CMK (cell line): ENCODE measurements around the gene ZNF850.

Experiments
- DNase-seq: peaks from one replicate; pipeline ENCODE4 v3.0.0-alpha.2; 2010; ENCODE audit warnings: low read depth

ZNF850 gene

GRCh38 chr19:36688058-36688457 lies 84.5 kb downstream of the ZNF850 start:
- no peak for DNase-seq

- peak; percentile 94 for DNase-seq
Measured at GRCh38 chr19:36687214-36688056, 85.2 kb downstream of the ZNF850 start, which contains the start of gene ZNF567. Gene ZNF567 (plus strand): TSS chr19:36687612. CDS start chr19:36694868, 7,256 bp downstream.

GRCh38 chr19:36686365-36687213 lies 86.0 kb downstream of the ZNF850 start:
- no peak for DNase-seq

- DNase-seq, result no peak
Measured at GRCh38 chr19:36685835-36686234, 86.8 kb downstream of the ZNF850 start.

GRCh38 chr19:36679455-36679854 lies 93.2 kb downstream of the ZNF850 start:
- no peak for DNase-seq

- DNase-seq, result no peak
Measured at GRCh38 chr19:36674201-36674600, 98.4 kb downstream of the ZNF850 start.

GRCh38 chr19:36672368-36672767 lies 100.2 kb downstream of the ZNF850 start:
- DNase-seq, result no peak

- no peak for DNase-seq
Measured at GRCh38 chr19:36668646-36669045, 104.0 kb downstream of the ZNF850 start.

GRCh38 chr19:36665832-36666231 lies 106.8 kb downstream of the ZNF850 start:
- no peak for DNase-seq
